Epithelial cell of proximal tubule (primary cell): ENCODE results near the gene ATF7. TPM values are rescaled to one million over a fixed set of nuclear protein-coding genes. Genes with fewer than 3 reads are reported as not detected.
A peak's percentile ranks its signal among the peaks of the same experiment; 100 is the strongest.

Experiments
- DNase-seq: peaks from one replicate; pipeline ENCODE4 v3.0.0-alpha.2; 2011; ENCODE audit warnings: low read depth
- H3K4me3 ChIP-seq: 2 replicates; pipeline ENCODE4 v1.5.1; 2011; ENCODE audit warnings: low read depth, mild to moderate bottlenecking, low read length
- total RNA-seq: library from RNA; depleted of rRNA; stranded (reverse); fragments of >200 nt; gene quantifications from 2 replicates; pipeline ENCODE4 v1.2.3, GENCODE V29; 2015
- TF ChIP-seq, protein P1 (sequence below): conservative IDR thresholded peaks from 2 replicates; pipeline ENCODE4 v1.5.1; 2012; ENCODE audit warnings: low read depth, mild to moderate bottlenecking, low read length

Gene ATF7
- total RNA-seq, 1 donor from 2014 or later = 9.2 TPM

DNA sequence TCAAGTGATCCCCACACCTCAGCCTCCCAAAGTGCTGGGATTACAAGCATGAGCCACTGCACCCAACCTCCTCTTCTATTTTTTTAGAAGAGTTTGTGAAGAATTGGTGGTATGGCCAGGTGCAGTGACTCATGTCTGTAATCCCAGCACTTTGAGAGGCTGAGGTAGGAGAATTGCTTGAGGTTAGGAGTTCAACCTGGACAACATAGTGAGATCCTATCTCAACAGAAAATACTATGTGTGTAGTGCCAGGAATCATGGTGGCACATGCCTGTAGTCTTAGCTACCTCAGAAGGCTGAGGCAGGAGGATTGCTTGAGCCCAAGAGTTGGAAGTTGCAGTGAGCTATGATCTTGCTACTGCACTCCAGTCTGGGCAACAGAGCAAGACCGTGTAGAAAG, 5.5 kb upstream of the ATF7 start:
- DNase-seq = no peak
- TF ChIP-seq, protein P1, sequence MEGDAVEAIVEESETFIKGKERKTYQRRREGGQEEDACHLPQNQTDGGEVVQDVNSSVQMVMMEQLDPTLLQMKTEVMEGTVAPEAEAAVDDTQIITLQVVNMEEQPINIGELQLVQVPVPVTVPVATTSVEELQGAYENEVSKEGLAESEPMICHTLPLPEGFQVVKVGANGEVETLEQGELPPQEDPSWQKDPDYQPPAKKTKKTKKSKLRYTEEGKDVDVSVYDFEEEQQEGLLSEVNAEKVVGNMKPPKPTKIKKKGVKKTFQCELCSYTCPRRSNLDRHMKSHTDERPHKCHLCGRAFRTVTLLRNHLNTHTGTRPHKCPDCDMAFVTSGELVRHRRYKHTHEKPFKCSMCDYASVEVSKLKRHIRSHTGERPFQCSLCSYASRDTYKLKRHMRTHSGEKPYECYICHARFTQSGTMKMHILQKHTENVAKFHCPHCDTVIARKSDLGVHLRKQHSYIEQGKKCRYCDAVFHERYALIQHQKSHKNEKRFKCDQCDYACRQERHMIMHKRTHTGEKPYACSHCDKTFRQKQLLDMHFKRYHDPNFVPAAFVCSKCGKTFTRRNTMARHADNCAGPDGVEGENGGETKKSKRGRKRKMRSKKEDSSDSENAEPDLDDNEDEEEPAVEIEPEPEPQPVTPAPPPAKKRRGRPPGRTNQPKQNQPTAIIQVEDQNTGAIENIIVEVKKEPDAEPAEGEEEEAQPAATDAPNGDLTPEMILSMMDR = no peak

DNA sequence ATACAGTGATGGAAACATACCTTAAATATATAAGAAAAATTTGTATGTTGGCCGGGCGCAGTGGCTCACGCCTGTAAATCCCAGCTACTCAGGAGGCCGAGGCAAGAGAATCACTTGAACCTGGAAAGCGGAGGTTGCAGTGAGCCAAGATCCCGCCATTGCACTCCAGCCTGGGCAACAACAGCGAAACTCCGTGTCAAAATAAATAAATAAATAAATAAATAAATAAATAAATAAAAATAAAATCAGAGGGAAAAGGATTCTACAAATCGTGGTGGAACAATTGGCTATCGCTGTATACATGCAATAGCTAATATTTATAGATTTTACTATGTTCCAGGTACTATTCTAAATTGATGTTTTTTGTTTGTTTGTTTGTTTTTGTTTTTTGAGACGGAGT, 1.7 kb upstream of the ATF7 start:
- H3K4me3 ChIP-seq = no peak overlapping the region
- TF ChIP-seq, protein P1 = no peak
- DNase-seq = no peak

More for the DNA sequence above, 5.5 kb upstream of the ATF7 start:
- no peak overlapping the region for H3K4me3 ChIP-seq

DNA sequence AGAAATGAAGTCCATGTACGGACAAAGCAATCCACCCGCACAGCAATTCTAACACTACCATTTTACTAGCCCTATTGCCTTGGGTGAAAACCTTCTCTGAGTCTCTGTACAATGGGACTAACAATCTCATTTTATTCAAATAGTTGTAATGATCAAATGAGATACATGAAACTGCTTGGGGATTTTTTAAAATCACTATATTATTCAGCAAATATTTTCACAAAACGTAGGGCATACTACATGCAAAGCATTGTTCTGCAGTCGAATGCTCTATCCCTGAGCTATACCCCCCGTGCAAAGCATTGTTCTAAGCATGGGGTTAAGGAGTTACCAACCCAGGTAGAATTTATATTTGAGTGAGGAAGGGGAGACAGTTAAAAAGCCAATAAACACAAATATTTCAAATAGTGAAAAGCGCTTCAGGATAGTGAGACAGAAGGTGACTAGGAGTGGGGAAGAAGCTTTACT, 554 bp upstream of the ATF7 start:
- DNase-seq = no peak
- TF ChIP-seq, protein P1 = no peak

DNA sequence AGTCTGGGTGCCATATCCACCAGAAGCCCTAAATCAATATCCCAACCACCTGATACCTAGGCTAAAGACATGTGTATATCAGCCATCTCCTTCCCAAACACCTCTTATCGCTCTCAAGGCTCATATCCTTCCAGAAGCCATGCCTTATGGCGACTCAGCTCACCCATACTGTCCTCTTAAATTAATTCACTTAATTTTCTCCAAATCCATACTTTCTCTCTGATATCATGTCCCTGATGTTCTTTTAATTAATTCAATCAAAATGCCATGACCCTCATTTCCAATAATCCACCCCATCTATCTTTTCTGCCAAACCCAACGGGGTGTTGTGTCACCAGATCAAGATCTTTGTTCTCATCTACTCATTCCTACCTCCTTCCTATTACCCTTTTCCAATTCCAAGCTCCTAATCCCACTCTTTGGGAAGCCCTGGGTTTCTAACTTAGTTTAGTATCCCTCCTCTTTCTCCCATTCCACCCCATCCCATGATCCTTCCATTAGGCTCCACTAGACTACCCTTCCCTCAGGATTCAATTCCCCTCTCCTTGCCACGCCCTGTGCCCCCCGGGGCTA, 723 bp downstream of the ATF7 start:
- H3K4me3 ChIP-seq = peak overlapping the region; percentile 69
- TF ChIP-seq, protein P1 = no peak
- DNase-seq = no peak

More for the DNA sequence above, 554 bp upstream of the ATF7 start:
- H3K4me3 ChIP-seq = peak overlapping the region; percentile 69

DNA sequence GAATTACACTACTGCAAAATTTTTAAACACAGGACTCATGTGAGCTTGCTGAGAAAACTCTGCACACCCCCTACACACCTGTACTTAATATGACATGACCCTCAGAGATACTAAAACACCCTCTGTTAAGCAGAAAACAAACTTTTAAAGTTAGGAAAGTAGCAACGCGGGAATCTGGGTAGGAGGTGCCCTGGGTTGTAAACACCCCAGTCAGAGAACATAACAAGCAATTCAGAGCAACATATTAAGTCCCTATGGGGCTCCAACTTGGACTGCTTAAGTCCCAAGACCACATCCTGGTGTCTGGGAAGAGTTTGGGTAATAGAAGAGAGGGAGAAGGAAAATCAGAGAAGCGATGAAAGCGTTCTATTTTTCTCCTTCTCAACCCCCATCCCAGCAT, 1.2 kb downstream of the ATF7 start:
- DNase-seq = no peak
- TF ChIP-seq, protein P1 = no peak
- H3K4me3 ChIP-seq = peak overlapping the region; percentile 69

DNA sequence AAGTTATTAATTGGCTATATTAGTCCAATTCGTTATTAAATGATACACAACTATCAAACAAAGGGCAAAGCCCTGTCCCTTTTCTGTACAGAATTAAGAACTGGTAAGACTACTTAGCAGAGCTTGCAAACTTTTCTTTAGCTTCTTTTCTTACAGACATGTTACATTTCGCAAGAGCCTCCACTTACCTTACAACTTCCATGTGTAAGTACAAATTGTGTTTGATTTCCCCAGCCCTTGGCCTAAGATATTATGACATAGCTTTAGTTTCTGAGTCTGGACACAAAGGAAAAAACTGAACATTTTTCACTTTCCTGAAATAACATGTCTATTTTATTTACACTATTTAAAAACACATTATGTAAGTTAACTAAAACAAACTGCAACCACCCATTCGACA, 1.7 kb downstream of the ATF7 start:
- DNase-seq = no peak
- peak overlapping the region; percentile 69 for H3K4me3 ChIP-seq
- TF ChIP-seq, protein P1 = no peak
